Upper lobe of left lung (tissue), 6 donors: ENCODE data around the gene KYAT1. TPM values are rescaled to one million over a fixed set of nuclear protein-coding genes. Genes with fewer than 3 reads are reported as not detected.

Source experiments
- ATAC-seq, 2 donors: fragments of 200-7000 bp; cut with Tn5 transposase; one replicate each; pipeline ENCODE4 v1.9.1; 2022; ENCODE audit warnings: mild to moderate bottlenecking in 2 of 2, moderate library complexity in 2 of 2; ENCODE audit not compliant: low FRiP score in 2 of 2
- DNase-seq, 2 donors: peaks; one replicate each; pipeline ENCODE4 v3.0.0-alpha.2; 2019 to 2020
- H3K27ac ChIP-seq, 4 donors: fragments of 200-600 bp; sonication (generic); one replicate each; pipeline ENCODE4 v1.5.1; 2016 to 2019
- H3K27me3 ChIP-seq, 4 donors: fragments of 200-600 bp; sonication (generic); one replicate each; pipeline ENCODE4 v1.5.1; 2017 to 2019
- H3K36me3 ChIP-seq, 4 donors: fragments of 200-600 bp; sonication (generic); one replicate each; pipeline ENCODE4 v1.5.1; 2016 to 2019
- H3K4me1 ChIP-seq, 4 donors: fragments of 200-600 bp; sonication (generic); one replicate each; pipeline ENCODE4 v1.5.1; 2018 to 2019
- H3K4me3 ChIP-seq, 4 donors: fragments of 200-600 bp; sonication (generic); one replicate each; pipeline ENCODE4 v1.5.1; 2017 to 2019; ENCODE audit warnings: mild to moderate bottlenecking in 2 of 4, moderate library complexity in 1 of 4
- H3K9me3 ChIP-seq, 4 donors: fragments of 200-600 bp; sonication (generic); one replicate each; pipeline ENCODE4 v1.5.1; 2018 to 2019
- EP300 ChIP-seq, 4 donors: sonication (generic); formaldehyde crosslinking; IDR thresholded peaks; one replicate each; pipeline ENCODE4 v1.5.1; 2017; ENCODE audit warnings: antibody characterized with exemption in 4 of 4, control low read depth in 2 of 4
- POLR2A ChIP-seq, 4 donors: fragments of 450-650 bp; IDR thresholded peaks; one replicate each; pipeline ENCODE4 v1.5.1; 2016 to 2017; ENCODE audit warnings: antibody characterized with exemption in 4 of 4, mild to moderate bottlenecking in 2 of 4
- POLR2AphosphoS5 ChIP-seq, 2 donors: sonication (generic); formaldehyde crosslinking; IDR thresholded peaks; one replicate each; pipeline ENCODE4 v1.5.1; 2017; ENCODE audit warnings: antibody characterized with exemption in 2 of 2
- WGBS, 2 donors: methylation state at CpG; one replicate each; pipeline ENCODE4 v1.1.5; 2017 to 2018; 5-methylcytosine and 5-hydroxymethylcytosine counted together
- total RNA-seq, 6 donors: library from RNA; depleted of rRNA in 4 of 6; stranded (reverse); fragments of >200 nt in 4 of 6; gene quantifications; one replicate each; pipeline versions ENCODE4 v1.1.0 to v1.2.1, GENCODE V29; 2016 to 2021
- TF ChIP-seq, protein P1 (sequence below), 6 experiments: fragments of 450-650 bp in 4 of 6; fragments of 200-600 bp in 2 of 6; sonication (generic) in 2 of 6; IDR thresholded peaks; one replicate each; pipeline ENCODE4 v1.5.1; 2016 to 2019; ENCODE audit warnings: antibody characterized with exemption in 6 of 6
- donor health status: DM: no; HTN: no; CAD: no; lungs with moderate emphysema.
- donor health status: DM: no; HTN: yes; CAD: no; lungs with severe emphysema.

The KYAT1 gene
- total RNA-seq, 6 donors from 2014 or later, result 3.9 to 10.5 (median 5.4) TPM

DNA sequence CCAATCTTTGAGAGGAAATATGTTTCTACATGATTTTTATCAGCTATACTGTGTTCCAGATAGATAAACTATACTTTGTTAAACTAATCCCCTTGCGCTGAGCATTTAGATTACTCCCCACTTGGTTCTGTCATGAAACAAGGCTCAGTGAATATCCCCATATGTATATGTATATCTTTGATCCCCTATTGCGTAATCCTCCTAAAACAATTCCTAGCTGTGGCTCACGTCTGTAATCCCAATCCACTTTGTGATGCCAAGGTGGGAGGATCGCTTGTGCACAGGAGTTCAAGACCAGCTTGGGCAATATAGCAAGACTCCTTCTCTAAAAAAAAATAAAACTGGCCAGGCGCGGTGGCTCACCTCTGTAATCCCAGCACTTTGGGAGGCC lies 41.7 kb upstream of the KYAT1 start:
- H3K36me3 ChIP-seq, result peaks cover 0 to 11% (median 0%) of the 10 kb centered on the region in 4 donors
- peaks cover 29 to 56% (median 51%) of the 10 kb centered on the region in 4 donors for H3K4me1 ChIP-seq
- H3K9me3 ChIP-seq, result no peaks in the 10 kb centered on the region
- no peak for DNase-seq
- TF ChIP-seq POLR2AphosphoS5 (IDR thresholded peaks at IDR 0.05) (no peak), POLR2A (IDR thresholded peaks at IDR 0.05) (no peak), EP300 (IDR thresholded peaks at IDR 0.05) (no peak)
- TF ChIP-seq, protein P1, sequence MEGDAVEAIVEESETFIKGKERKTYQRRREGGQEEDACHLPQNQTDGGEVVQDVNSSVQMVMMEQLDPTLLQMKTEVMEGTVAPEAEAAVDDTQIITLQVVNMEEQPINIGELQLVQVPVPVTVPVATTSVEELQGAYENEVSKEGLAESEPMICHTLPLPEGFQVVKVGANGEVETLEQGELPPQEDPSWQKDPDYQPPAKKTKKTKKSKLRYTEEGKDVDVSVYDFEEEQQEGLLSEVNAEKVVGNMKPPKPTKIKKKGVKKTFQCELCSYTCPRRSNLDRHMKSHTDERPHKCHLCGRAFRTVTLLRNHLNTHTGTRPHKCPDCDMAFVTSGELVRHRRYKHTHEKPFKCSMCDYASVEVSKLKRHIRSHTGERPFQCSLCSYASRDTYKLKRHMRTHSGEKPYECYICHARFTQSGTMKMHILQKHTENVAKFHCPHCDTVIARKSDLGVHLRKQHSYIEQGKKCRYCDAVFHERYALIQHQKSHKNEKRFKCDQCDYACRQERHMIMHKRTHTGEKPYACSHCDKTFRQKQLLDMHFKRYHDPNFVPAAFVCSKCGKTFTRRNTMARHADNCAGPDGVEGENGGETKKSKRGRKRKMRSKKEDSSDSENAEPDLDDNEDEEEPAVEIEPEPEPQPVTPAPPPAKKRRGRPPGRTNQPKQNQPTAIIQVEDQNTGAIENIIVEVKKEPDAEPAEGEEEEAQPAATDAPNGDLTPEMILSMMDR (IDR thresholded peaks at IDR 0.05), result no peak
- no peaks in the 10 kb centered on the region for H3K27me3 ChIP-seq
- no peak for ATAC-seq
- peak overlapping the region; percentile 84 to 97 (median 90) for H3K27ac ChIP-seq
- peak overlapping the region in 1 of 4 donors; percentile 65 for H3K4me3 ChIP-seq
- 88 to 90% methylated on average over 6 of the region's 6 CpGs for WGBS, 2 donors

DNA sequence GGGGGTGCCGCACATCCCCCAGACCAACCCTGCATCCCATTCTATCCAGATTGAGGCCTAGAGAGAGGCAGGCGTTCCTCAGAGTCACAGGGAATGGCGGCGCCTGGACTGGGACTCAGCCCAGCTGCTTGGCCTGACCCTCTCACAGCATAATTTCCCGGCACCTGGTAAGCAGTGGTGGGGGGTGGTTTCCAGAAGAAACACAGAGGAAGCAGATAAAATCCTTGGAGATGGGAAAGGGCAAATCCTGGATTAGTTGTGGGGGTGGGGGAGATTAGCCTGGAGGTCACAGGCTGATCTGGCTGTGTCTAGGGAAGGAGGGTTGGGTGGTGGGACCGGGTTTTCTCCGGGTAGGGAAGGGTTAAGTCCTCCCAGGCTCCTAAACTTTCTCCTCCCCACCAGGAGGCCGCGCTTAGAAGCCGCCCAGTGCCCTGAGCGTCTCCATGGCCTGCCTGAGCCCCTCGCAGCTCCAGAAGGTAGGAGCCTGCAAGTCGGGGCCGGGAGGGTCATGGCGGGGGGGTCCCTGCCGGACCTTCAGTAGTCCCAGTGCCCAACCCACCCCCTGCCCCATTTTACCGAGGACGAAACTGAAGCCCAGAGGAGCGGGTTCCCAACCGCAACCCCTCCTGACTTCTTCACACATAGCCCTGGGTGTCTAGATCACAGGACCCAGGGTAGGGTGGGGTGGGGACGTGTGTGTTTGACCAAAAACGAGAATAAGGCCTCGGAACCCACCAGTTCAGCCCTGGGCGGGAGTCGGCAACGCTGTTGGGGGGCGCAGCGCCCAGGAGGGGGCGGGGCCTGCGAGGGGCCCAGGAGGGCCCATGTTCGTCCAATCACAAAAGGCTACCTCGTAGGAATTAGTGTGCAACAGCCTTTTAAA lies 40.4 kb upstream of the KYAT1 start:
- WGBS, 2 donors, result 16 to 17% methylated on average over 22 to 25 of the region's 32 CpGs
- H3K27ac ChIP-seq, result peak overlapping the region; percentile 84 to 97 (median 90)
- H3K9me3 ChIP-seq, result no peaks in the 10 kb centered on the region
- peak overlapping the region; percentile 13 to 65 (median 54) for H3K4me3 ChIP-seq
- peaks cover 35 to 54% (median 48%) of the 10 kb centered on the region in 4 donors for H3K4me1 ChIP-seq
- peak; percentile 61 to 91 for DNase-seq
- peak in 1 of 2 donors; percentile 20 for TF ChIP-seq POLR2AphosphoS5 (IDR thresholded peaks at IDR 0.05)
- TF ChIP-seq, protein P1 (IDR thresholded peaks at IDR 0.05), result peak in 1 of 6 experiments; percentile 29
- peak in 2 of 4 donors; percentile 17 to 49 for TF ChIP-seq POLR2A (IDR thresholded peaks at IDR 0.05)
- no peak for TF ChIP-seq EP300 (IDR thresholded peaks at IDR 0.05)
- H3K36me3 ChIP-seq, result peaks cover 0 to 12% (median 5%) of the 10 kb centered on the region in 4 donors
- ATAC-seq, result peak; percentile 83 to 88
- H3K27me3 ChIP-seq, result no peaks in the 10 kb centered on the region

DNA sequence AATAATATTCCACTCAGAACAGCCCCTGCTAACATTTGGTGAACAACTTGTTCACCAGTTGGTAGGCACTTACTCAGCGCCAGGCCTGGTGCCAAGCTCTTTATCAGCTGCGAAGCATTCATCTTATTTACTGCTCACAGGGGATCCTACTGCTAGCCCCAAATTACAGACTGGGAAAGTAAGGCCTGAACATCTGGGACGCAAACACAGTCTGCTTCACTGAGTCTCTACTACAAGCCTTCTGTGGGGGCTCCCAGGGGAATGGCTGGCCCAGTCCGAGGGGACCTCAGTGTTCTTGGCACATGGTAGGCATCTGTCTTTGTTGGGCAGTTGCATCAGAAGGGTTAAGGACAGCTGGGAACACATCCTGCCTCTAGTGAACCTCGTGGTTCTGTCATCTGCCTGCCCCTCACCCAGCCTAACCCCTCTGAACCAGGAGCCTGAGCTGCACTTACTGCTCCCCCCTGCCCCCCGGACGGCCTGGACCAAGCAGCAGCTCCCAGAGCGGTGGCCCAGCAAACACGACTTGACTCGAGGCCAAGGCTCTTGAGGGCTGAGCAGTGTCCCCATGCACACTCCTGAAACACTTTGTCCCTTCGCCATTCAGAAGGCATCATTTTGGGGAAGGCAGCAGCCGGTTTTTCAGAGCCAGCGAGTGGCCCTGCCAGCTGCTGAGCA lies 38.8 kb upstream of the KYAT1 start, which contains the start of gene PHYHD1:
Gene PHYHD1 (plus strand): TSS at position 602 of the 678 bp plus-strand sequence. CDS start 1,342 bp downstream, outside the sequence.
- peaks cover 0 to 24% (median 12%) of the 10 kb centered on the region in 4 donors for H3K36me3 ChIP-seq
- peak within 1 kb of the TSS; percentile 84 to 97 (median 90) for H3K27ac ChIP-seq
- peaks cover 50 to 70% (median 63%) of the 10 kb centered on the region in 4 donors for H3K4me1 ChIP-seq
- TF ChIP-seq, protein P1 (IDR thresholded peaks at IDR 0.05), result no peak
- TF ChIP-seq POLR2A (IDR thresholded peaks at IDR 0.05), result peak in 1 of 4 donors; percentile 53
- peak in 1 of 4 donors; percentile 79 for TF ChIP-seq EP300 (IDR thresholded peaks at IDR 0.05)
- TF ChIP-seq POLR2AphosphoS5 (IDR thresholded peaks at IDR 0.05), result peak; percentile 54 to 70
- WGBS, 2 donors, result 58 to 76% methylated on average over 8 to 13 of the region's 13 CpGs
- peak; percentile 73 to 85 for DNase-seq
- peak within 1 kb of the TSS; percentile 5 to 65 (median 54) for H3K4me3 ChIP-seq
- no peaks in the 10 kb centered on the region for H3K9me3 ChIP-seq
- no peak for ATAC-seq
- H3K27me3 ChIP-seq, result no peaks in the 10 kb centered on the region

DNA sequence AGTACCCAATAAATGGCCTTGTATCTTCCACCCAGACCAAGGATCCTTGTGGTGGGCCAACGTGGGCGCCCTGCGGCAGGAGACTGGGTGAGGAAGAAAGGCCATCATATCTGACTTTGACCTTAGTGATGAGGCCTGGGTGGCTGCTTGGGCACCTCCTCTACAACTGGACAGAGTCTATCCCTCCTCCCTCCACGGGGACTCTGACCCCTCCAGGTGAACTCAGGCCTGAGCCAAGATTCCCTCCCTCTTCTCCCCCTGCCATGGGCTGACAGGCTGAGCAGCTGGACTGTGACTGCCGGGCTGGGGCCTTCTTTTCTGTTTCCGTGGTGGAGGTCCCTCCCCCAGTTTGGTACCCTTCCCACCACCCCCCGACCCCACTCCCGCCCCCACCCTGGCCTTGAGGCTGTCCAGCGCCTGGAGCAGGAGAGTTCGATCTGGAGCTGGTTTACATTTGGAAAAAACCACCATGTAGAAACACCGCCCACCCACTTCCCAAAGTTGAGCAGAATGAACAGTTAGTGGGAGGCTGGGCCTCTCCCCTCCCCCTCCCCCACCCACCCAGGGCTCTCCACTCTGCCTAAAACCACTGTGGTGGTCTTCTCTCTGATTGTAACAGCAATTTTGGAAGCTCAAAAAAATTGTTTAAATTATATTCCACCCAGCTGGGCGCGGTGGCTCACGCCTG lies 37.8 kb upstream of the KYAT1 start:
- no peak overlapping the region for H3K4me3 ChIP-seq
- peaks cover 0 to 30% (median 12%) of the 10 kb centered on the region in 4 donors for H3K36me3 ChIP-seq
- H3K4me1 ChIP-seq, result peaks cover 60 to 78% (median 72%) of the 10 kb centered on the region in 4 donors
- DNase-seq, result no peak
- TF ChIP-seq POLR2AphosphoS5 (IDR thresholded peaks at IDR 0.05), result no peak
- TF ChIP-seq, protein P1 (IDR thresholded peaks at IDR 0.05), result no peak
- no peak for TF ChIP-seq EP300 (IDR thresholded peaks at IDR 0.05)
- TF ChIP-seq POLR2A (IDR thresholded peaks at IDR 0.05), result no peak
- ATAC-seq, result no peak
- H3K9me3 ChIP-seq, result no peaks in the 10 kb centered on the region
- H3K27ac ChIP-seq, result peak overlapping the region; percentile 62 to 97 (median 86)
- H3K27me3 ChIP-seq, result no peaks in the 10 kb centered on the region
- WGBS, 2 donors, result 88 to 93% methylated on average over 13 of the region's 14 CpGs
